Activated B cell treated with CpG ODN at 0.5 μM for 24 hours (primary cell): ENCODE data around the gene HEATR5A. TPM values are rescaled to one million over a fixed set of nuclear protein-coding genes. Genes with fewer than 3 reads are reported as not detected.

Experiments used
- ATAC-seq: fragments of 200-7000 bp; cut with Tn5 transposase; one replicate; pipeline ENCODE4 v1.10.0; 2021; ENCODE audit warnings: low read depth, mild to moderate bottlenecking, moderate library complexity
- CTCF ChIA-PET: fragments of 350-600 bp; sonication (Branson Sonifier 250); formaldehyde crosslinking; loops from one replicate; lab custom pipeline; 2021; ENCODE audit warnings: antibody characterized with exemption; lab: Charles Lee
- POLR2A ChIA-PET: fragments of 350-600 bp; sonication (Branson Sonifier 250); formaldehyde crosslinking; loops from one replicate; lab custom pipeline; 2021; ENCODE audit warnings: antibody characterized with exemption; lab: Charles Lee
- DNase-seq: peaks from one replicate; pipeline ENCODE4 v3.0.0; 2022
- H3K27ac Mint-ChIP-seq: one replicate; pipeline ENCODE4 v1.8.0; 2020; ENCODE audit warnings: mixed read lengths
- H3K27me3 Mint-ChIP-seq: one replicate; pipeline ENCODE4 v1.8.0; 2021; ENCODE audit warnings: mixed read lengths
- H3K36me3 Mint-ChIP-seq: one replicate; pipeline ENCODE4 v1.8.0; 2021; ENCODE audit warnings: low read depth, mixed read lengths
- H3K4me1 Mint-ChIP-seq: one replicate; pipeline ENCODE4 v1.8.0; 2021; ENCODE audit warnings: mixed read lengths
- H3K4me3 Mint-ChIP-seq: one replicate; pipeline ENCODE4 v1.8.0; 2020; ENCODE audit warnings: mild to moderate bottlenecking, mixed read lengths
- H3K9me3 Mint-ChIP-seq: one replicate; pipeline ENCODE4 v1.8.0; 2020; ENCODE audit warnings: mixed read lengths
- intact Hi-C: fragments of 100-400 bp; cut with micrococcal nuclease; formaldehyde crosslinking; loops from one replicate; pipeline ENCODE4 v1.15.1; 2024
- total RNA-seq: library from RNA; stranded (reverse); gene quantifications from 2 replicates; pipeline ENCODE4 v1.2.3, GENCODE V29; 2022
- TF ChIP-seq, protein P1 (sequence below): fragments of 200-600 bp; IDR thresholded peaks from one replicate; pipeline ENCODE4 v1.8.0; 2022; ENCODE audit warnings: antibody characterized with exemption, mild to moderate bottlenecking

The HEATR5A gene
- total RNA-seq, 1 donor from 2014 or later: 13.2 TPM

DNA sequence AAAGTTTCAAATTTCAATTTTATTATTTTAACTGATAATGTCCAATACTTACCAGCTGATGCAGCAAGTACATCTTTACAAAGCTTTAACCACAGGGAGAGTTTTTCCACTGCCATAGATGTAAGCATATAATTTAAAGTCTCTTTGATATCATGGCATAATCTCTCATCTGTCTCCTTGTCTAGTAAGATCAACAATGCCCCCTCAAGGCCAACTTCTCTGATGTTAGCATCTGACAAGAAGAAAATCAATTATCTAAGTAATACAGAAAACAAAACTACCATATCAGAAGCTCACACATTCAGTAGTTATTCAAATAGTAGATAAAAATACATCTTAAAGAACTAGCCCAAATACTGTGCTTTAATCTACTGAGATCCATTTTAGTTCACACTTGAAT is 94.2 kb downstream of the HEATR5A start:
- intact Hi-C loops: no loop called here
- H3K9me3 Mint-ChIP-seq: peaks cover 6% of the 10 kb centered on the region
- DNase-seq: no peak
- H3K27ac Mint-ChIP-seq: no peak overlapping the region
- ChIA-PET CTCF (no interaction called here), POLR2A (no interaction called here)
- H3K27me3 Mint-ChIP-seq: no peaks in the 10 kb centered on the region
- H3K4me1 Mint-ChIP-seq: no peaks in the 10 kb centered on the region
- H3K4me3 Mint-ChIP-seq: no peak overlapping the region
- ATAC-seq: no peak
- TF ChIP-seq, protein P1, sequence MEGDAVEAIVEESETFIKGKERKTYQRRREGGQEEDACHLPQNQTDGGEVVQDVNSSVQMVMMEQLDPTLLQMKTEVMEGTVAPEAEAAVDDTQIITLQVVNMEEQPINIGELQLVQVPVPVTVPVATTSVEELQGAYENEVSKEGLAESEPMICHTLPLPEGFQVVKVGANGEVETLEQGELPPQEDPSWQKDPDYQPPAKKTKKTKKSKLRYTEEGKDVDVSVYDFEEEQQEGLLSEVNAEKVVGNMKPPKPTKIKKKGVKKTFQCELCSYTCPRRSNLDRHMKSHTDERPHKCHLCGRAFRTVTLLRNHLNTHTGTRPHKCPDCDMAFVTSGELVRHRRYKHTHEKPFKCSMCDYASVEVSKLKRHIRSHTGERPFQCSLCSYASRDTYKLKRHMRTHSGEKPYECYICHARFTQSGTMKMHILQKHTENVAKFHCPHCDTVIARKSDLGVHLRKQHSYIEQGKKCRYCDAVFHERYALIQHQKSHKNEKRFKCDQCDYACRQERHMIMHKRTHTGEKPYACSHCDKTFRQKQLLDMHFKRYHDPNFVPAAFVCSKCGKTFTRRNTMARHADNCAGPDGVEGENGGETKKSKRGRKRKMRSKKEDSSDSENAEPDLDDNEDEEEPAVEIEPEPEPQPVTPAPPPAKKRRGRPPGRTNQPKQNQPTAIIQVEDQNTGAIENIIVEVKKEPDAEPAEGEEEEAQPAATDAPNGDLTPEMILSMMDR: no peak
- H3K36me3 Mint-ChIP-seq: peaks cover 15% of the 10 kb centered on the region

DNA sequence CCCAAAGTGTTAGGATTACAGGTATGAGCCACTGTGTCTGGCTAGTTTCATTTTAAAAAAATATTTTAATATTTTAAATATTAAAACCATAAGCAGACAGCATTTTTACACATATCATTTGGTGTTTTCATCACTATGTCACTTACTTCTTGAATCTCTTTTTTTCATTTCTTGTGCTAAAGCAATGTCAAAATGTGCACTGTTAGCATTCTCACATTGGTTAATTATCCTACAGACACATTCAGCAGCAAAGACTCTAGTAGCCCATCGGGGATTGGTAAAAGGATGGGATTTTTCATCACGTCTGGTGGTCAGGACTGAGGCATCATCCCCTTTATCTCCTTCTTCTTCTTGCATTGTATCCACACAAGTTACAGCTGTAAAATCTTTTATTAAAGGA is 96.9 kb downstream of the HEATR5A start:
- intact Hi-C loops: no loop called here
- no peak overlapping the region for H3K27ac Mint-ChIP-seq
- H3K36me3 Mint-ChIP-seq: peaks cover 15% of the 10 kb centered on the region
- DNase-seq (no peak), ATAC-seq (no peak)
- CTCF ChIA-PET: no interaction called here
- H3K9me3 Mint-ChIP-seq: no peaks in the 10 kb centered on the region
- no peak overlapping the region for H3K4me3 Mint-ChIP-seq
- POLR2A ChIA-PET: no interaction called here
- H3K4me1 Mint-ChIP-seq: no peaks in the 10 kb centered on the region
- TF ChIP-seq, protein P1: no peak
- no peaks in the 10 kb centered on the region for H3K27me3 Mint-ChIP-seq

DNA sequence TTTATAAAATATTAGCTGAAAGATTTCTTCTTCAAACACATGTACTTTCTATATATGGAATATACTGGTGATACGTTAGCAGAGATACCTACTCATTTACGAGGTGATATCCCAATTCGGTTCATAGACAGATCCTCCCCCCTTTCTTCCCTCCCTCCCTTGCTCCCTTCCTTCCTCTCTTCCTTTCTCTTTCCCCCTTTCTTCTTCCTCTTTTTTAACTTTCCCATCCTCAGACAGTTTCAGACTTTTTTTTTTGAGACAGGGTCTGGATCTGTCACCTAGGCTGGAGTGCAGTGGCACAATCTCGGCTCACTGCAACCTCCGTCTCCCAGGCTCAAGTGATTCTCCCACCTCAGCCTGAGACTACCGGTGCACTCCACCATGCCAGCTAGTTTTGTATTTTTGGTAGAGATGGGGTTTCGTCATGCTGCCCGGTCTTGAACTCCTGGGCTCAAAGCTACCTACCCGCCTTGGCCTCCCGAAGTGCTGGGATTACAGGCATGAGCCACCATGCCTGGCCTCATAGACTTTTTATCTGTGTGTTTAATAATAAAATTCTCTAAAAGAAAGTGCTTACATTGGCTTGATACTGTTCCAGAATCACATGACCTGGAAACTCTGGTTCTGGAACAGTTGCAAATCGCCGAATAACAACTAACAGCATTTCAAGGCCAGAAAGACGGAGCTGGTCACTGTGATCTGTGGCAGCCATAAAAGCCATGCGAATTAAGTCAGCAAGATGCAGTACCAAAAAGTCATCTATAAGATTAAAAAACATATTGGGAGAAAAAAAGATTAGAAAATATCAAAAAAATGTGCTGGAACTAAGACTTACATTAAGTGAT is 99.2 kb downstream of the HEATR5A start:
- POLR2A ChIA-PET: no interaction called here
- CTCF ChIA-PET: no interaction called here
- TF ChIP-seq, protein P1: no peak
- H3K27me3 Mint-ChIP-seq: no peaks in the 10 kb centered on the region
- intact Hi-C loops: no loop called here
- peaks cover 27% of the 10 kb centered on the region for H3K36me3 Mint-ChIP-seq
- no peak overlapping the region for H3K4me3 Mint-ChIP-seq
- DNase-seq (no peak), ATAC-seq (no peak)
- no peak overlapping the region for H3K27ac Mint-ChIP-seq
- H3K9me3 Mint-ChIP-seq: no peaks in the 10 kb centered on the region
- H3K4me1 Mint-ChIP-seq: no peaks in the 10 kb centered on the region

DNA sequence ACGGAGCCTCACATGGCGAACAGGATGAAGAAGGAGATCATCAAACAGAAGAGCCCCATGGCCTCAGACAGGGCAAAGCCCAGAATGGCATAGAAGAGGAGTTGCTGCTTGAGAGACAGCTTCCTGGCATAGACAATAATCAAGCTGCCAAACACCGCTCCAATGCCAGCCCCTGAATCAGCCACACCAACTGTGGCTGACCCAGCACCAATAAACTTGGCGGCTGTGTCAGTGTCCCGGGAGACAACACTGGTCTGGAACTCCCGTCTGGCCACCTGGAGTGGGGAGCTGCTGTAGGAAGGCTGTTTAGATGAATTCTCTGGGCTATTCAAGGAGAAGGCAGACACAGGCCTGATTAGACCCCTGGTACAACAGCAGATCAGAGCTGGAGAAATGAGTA is 100.1 kb downstream of the HEATR5A start:
- H3K4me3 Mint-ChIP-seq: no peak overlapping the region
- H3K36me3 Mint-ChIP-seq: peaks cover 34% of the 10 kb centered on the region
- H3K27ac Mint-ChIP-seq: no peak overlapping the region
- no peaks in the 10 kb centered on the region for H3K4me1 Mint-ChIP-seq
- POLR2A ChIA-PET: no interaction called here
- ATAC-seq (no peak), DNase-seq (no peak)
- no peaks in the 10 kb centered on the region for H3K9me3 Mint-ChIP-seq
- H3K27me3 Mint-ChIP-seq: no peaks in the 10 kb centered on the region
- intact Hi-C loops: no loop called here
- TF ChIP-seq, protein P1: no peak
- CTCF ChIA-PET: no interaction called here

DNA sequence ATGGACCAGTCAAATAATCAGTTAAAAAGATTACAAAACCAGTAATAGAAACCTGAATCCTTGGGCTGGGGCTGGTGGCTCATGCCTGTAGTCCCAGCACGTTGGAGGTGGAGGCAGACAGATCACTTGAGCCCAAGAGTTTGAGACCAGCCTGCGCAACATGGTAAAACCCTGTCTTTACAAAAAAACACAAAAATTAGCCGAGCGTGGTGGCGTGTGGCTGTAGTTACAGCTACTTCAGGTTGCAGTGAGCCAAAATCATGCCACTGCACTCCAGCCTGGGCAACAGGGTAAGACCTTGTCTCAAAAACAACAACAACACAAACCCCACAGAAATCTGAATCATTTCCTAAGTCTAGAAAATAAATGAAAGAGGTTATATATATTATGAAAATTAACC is 100.6 kb downstream of the HEATR5A start:
- ChIA-PET CTCF (no interaction called here), POLR2A (no interaction called here)
- Mint-ChIP-seq H3K27me3 (no peaks in the 10 kb centered on the region), H3K4me3 (no peak overlapping the region), H3K36me3 (peaks cover 35% of the 10 kb centered on the region), H3K4me1 (no peaks in the 10 kb centered on the region), H3K9me3 (no peaks in the 10 kb centered on the region), H3K27ac (no peak overlapping the region)
- ATAC-seq: no peak
- intact Hi-C loops: no loop called here
- no peak for DNase-seq
- TF ChIP-seq, protein P1: no peak
